ENCODE measurements around the gene CFAP70. TPM values are rescaled to one million over a fixed set of nuclear protein-coding genes. Genes with fewer than 3 reads are reported as not detected.
"Not testable (repeated sequence)": the region's sequence is repeated elsewhere in the genome, so short reads cannot be mapped to it uniquely, and the experiment has no call there.

CFAP70 gene
- total RNA-seq, 1 donor from 2014 or later: 5.7 TPM

DNA sequence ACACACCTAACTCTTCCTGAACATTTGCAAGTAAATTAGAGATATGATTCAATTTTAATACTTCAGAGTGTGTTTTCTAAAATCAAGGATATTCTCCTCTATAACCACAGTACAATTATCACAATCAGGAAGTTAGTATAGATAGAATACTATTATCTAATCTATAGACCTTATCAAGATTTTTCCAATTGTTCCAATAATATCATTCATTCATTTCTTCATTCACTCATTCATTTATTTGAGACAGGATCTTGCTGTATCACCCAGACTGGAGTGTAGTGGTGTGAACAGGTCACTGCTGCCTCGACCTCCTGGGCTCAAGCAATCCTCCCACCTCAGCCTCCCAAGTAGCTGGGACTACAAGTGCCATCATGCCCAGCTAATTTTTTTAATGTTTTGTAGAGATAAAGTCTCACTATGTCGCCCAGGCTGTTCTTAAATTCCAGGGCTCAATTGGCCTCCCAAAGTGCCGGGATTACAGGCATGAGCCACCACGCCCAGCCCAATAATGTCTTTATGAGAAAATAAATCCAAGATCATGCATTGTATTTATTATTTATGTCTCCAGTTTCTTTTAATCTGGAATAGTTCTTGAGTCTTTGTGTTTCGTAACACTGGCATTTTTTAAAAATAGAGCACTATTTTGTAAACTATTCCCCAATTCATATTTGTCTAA, 95.6 kb downstream of the CFAP70 start:
- peaks cover 10% of the 10 kb centered on the region for H3K27me3 Mint-ChIP-seq (ENCODE audit: low read depth)
- H3K27ac Mint-ChIP-seq: no peak overlapping the region
- no peak for DNase-seq (ENCODE audit: low spot score in 2 of 2, unreplicated experiment in 2 of 2)

DNA sequence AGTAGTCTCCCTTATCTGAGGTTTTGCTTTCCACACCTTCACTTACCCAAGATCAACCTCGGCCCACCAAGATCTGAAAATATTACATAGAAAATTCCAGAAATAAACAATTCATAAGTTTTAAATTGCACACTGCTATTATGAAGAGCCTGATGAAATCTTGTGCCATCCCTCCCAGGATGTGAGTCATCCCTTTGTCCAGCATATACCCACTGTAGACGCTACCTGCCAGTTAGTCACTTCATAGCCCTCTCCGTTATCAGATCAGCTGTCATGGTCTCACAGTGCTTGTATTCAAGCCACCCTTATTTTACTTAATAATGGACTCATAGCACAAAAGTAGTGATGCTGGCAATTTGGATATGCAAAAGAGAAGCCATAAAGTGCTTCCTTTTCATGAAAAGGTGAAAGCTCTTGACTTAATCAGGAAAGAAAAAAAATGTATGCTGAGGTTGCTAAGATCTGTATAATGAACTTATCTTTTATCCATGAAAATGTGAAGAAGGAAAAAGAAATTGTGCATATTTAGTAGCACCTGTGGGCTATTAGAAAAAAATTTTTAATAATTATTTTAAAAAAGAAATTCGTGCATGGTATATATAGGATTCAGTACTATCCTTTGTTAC, 96.4 kb downstream of the CFAP70 start:
- H3K27me3 Mint-ChIP-seq (ENCODE audit: low read depth): peaks cover 4% of the 10 kb centered on the region
- peaks cover 3% of the 10 kb centered on the region for H3K36me3 Mint-ChIP-seq
- peaks cover 12% of the 10 kb centered on the region for H3K4me1 Mint-ChIP-seq
- H3K27ac Mint-ChIP-seq: no peak overlapping the region
- no peak for DNase-seq (ENCODE audit: low spot score in 2 of 2, unreplicated experiment in 2 of 2)
- H3K4me3 Mint-ChIP-seq: no peak overlapping the region
- TF ChIP-seq, protein P1, sequence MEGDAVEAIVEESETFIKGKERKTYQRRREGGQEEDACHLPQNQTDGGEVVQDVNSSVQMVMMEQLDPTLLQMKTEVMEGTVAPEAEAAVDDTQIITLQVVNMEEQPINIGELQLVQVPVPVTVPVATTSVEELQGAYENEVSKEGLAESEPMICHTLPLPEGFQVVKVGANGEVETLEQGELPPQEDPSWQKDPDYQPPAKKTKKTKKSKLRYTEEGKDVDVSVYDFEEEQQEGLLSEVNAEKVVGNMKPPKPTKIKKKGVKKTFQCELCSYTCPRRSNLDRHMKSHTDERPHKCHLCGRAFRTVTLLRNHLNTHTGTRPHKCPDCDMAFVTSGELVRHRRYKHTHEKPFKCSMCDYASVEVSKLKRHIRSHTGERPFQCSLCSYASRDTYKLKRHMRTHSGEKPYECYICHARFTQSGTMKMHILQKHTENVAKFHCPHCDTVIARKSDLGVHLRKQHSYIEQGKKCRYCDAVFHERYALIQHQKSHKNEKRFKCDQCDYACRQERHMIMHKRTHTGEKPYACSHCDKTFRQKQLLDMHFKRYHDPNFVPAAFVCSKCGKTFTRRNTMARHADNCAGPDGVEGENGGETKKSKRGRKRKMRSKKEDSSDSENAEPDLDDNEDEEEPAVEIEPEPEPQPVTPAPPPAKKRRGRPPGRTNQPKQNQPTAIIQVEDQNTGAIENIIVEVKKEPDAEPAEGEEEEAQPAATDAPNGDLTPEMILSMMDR (IDR thresholded peaks at IDR 0.05; ENCODE audit: unreplicated experiment): no peak
- peaks cover 12% of the 10 kb centered on the region for H3K9me3 Mint-ChIP-seq

More for the DNA sequence above, 95.6 kb downstream of the CFAP70 start:
- Mint-ChIP-seq H3K36me3 (peaks cover 3% of the 10 kb centered on the region), H3K9me3 (peaks cover 12% of the 10 kb centered on the region), H3K4me3 (no peak overlapping the region), H3K4me1 (peaks cover 12% of the 10 kb centered on the region)
- TF ChIP-seq, protein P1 (IDR thresholded peaks at IDR 0.05; ENCODE audit: unreplicated experiment): no peak

DNA sequence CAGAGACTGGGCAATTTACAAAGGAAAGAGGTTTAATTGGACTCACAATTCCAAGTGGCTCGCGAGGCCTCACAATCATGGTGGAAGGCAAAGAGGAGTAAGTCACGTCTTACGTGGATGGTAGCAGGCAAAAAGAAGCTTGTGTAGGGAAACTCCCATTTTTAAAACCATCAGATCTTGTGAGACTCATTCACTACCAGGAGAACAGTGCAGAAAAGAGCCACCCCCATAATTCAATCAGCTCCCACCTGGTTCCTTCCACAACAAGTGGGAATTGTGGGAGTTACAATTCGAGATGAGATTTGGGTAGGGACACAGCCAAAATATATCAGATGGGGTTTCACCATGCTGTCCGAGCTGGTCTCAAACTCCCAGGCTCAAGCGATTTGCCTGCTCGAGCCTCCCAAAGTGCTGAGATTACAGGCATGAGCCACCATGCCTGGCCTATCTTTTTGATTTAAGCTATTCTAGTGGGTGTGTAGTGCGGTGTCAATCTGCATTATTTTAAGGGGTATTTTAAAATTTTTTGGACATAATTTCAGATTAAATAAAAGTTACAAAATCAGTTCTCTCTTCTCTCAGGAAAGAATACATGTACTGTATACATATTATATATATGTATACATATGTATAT, 97.2 kb downstream of the CFAP70 start:
- DNase-seq (ENCODE audit: low spot score in 2 of 2, unreplicated experiment in 2 of 2): no peak
- H3K27me3 Mint-ChIP-seq (ENCODE audit: low read depth): peaks cover 3% of the 10 kb centered on the region
- H3K9me3 Mint-ChIP-seq: peaks cover 12% of the 10 kb centered on the region
- peaks cover 3% of the 10 kb centered on the region for H3K36me3 Mint-ChIP-seq
- peaks cover 12% of the 10 kb centered on the region for H3K4me1 Mint-ChIP-seq
- TF ChIP-seq, protein P1 (IDR thresholded peaks at IDR 0.05; ENCODE audit: unreplicated experiment): no peak
- H3K4me3 Mint-ChIP-seq: no peak overlapping the region
- no peak overlapping the region for H3K27ac Mint-ChIP-seq

DNA sequence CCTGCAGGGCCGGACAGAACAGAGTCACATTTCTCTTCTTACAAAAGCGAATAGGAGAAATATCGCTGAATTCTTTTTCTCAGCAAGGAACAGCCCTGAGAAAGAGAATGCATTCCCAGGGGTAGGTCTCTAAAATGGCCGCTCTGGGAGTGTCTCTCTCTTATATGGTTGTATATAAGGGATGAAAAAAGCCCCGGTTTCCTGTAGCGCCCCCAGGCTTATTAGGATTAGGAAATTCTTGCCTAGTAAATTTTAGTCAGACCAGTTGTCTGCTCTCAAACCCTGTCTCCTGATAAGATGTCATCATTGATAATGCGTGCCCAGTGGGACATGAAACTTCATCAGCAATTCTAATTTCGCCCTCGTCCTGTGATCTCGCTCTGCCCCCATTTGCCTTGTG, 100.1 kb downstream of the CFAP70 start:
- H3K9me3 Mint-ChIP-seq: peaks cover 12% of the 10 kb centered on the region
- H3K4me1 Mint-ChIP-seq; DNase-seq (ENCODE audit: low spot score in 2 of 2, unreplicated experiment in 2 of 2); H3K4me3 Mint-ChIP-seq; H3K36me3 Mint-ChIP-seq; H3K27ac Mint-ChIP-seq; H3K27me3 Mint-ChIP-seq (ENCODE audit: low read depth): not testable (repeated sequence)

DNA sequence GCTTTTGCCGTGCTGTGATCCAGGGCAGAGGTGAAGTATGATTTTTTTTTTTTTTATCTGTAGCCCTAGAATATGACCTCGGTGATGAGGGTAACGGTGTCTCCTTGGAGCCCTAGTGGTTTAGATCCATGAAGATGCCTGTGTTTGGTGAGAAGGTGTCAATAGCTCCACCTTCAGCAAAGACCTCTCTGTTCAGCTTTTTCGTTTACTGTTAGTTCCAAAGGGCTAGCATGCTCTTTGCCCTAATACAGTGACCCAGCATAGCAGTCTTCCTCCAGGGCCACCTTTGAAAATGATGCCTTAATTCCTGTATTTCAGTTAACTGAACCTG, 105.5 kb downstream of the CFAP70 start:
- Mint-ChIP-seq H3K4me1 (peaks cover 27% of the 10 kb centered on the region), H3K9me3 (peaks cover under 1% of the 10 kb centered on the region), H3K36me3 (peaks cover 5% of the 10 kb centered on the region), H3K4me3 (peak overlapping the region; percentile 96), H3K27me3 (ENCODE audit: low read depth) (no peaks in the 10 kb centered on the region), H3K27ac (peak overlapping the region; percentile 99)
- TF ChIP-seq, protein P1 (IDR thresholded peaks at IDR 0.05; ENCODE audit: unreplicated experiment): no peak
- DNase-seq (ENCODE audit: low spot score in 2 of 2, unreplicated experiment in 2 of 2): no peak

Measured in mesothelial cell of epicardium (in vitro differentiated cells).